ENCODE data around the gene NENF. TPM values are rescaled to one million over a fixed set of nuclear protein-coding genes. Genes with fewer than 3 reads are reported as not detected.
A peak's percentile ranks its signal among the peaks of the same experiment; 100 is the strongest.

The NENF gene
- polyA plus RNA-seq, 1 of the 3 experiments (the other 2 are of a cell fraction), result 78.7 TPM

DNA sequence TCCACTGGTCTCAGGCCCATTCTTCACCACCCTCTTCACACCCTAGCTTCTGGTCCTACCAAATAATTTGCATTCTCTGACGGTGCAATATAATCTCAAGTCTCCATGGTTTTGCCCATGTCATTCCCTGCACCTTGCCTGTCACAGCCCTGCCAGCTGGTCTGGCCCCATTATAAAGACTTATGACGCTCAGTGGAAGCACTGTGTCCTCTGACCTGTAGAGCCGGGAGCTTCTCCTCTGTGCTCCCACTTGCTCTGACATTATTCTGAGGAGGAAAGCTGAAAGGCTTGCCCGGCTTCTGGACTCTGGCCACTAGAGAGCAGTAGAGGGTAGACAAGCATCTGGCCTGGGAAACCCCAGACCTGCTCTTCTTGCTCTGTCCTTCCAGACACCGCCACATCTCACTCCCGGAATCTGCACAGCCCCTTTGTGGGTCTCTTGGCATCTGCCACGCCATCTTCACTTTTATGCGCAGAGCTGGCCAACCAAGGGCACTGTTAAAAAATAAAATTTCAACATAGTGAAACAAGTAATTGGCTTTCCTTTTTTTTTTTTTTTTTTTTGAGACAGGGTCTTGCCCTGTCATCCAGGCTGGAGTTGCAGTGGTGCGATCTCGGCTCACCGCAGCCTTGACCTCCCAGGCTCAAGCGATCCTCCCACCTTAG is 44.4 kb downstream of the NENF start:
- DNase-seq, result peak; percentile 86
- TF ChIP-seq SMC3 (IDR thresholded peaks at IDR 0.05; ENCODE audit: low read depth, low read length) (peak; percentile 97), CHD2 (IDR thresholded peaks at IDR 0.05; ENCODE audit: low read length, partially characterized antibody) (peak; percentile 51), RAD21 (IDR thresholded peaks at IDR 0.05; ENCODE audit: low read length) (peak; percentile 96), GATA2 (CRISPR knock-in tag; IDR thresholded peaks at IDR 0.05) (no peak), NRF1 (IDR thresholded peaks at IDR 0.05; ENCODE audit: low read depth, low read length) (no peak)
- TF ChIP-seq, protein P1, sequence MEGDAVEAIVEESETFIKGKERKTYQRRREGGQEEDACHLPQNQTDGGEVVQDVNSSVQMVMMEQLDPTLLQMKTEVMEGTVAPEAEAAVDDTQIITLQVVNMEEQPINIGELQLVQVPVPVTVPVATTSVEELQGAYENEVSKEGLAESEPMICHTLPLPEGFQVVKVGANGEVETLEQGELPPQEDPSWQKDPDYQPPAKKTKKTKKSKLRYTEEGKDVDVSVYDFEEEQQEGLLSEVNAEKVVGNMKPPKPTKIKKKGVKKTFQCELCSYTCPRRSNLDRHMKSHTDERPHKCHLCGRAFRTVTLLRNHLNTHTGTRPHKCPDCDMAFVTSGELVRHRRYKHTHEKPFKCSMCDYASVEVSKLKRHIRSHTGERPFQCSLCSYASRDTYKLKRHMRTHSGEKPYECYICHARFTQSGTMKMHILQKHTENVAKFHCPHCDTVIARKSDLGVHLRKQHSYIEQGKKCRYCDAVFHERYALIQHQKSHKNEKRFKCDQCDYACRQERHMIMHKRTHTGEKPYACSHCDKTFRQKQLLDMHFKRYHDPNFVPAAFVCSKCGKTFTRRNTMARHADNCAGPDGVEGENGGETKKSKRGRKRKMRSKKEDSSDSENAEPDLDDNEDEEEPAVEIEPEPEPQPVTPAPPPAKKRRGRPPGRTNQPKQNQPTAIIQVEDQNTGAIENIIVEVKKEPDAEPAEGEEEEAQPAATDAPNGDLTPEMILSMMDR (IDR thresholded peaks at IDR 0.05), result peak; percentile 90
- H4K20me1 ChIP-seq (ENCODE audit: insufficient read depth), result no peaks in the 10 kb centered on the region
- WGBS (ENCODE audit: low lambda C conversion rate), result 41% methylated on average over 12 of the region's 12 CpGs
- no peaks in the 10 kb centered on the region; the same call in 1 of the 2 replicates for H3K27me3 ChIP-seq (ENCODE audit: insufficient read depth)
- H3K36me3 ChIP-seq (replicated peaks in 1 of 2; ENCODE audit: control insufficient read depth in 1 of 2, insufficient read depth in 2 of 2, low read length in 1 of 2), result no peaks in the 10 kb centered on the region
- CTCF ChIA-PET, result interaction anchor here (0.5 to 5.2 kb wide), 87 partner anchors 8 to 525 kb away, joined by 3 to 51 read pairs (median 5); partner anchors contain the start of genes ATF3, BATF3 and FLVCR1
- H3K9ac ChIP-seq, result no peak overlapping the region
- no peak overlapping the region for H3K4me2 ChIP-seq
- H3K27ac ChIP-seq (ENCODE audit: low read depth in 2 of 2, low read length in 1 of 2), result no peak overlapping the region
- H3K4me3 ChIP-seq (ENCODE audit: low read depth in 2 of 2, low read length in 1 of 2), result no peak overlapping the region; a peak in 1 of 4 replicates
- no peaks in the 10 kb centered on the region for H3K79me2 ChIP-seq (ENCODE audit: insufficient read depth)
- no peaks in the 10 kb centered on the region for H3F3A ChIP-seq (replicated peaks; ENCODE audit: insufficient read depth)
- no peaks in the 10 kb centered on the region; a peak in 1 of 4 replicates for H3K4me1 ChIP-seq (ENCODE audit: control insufficient read depth in 1 of 2, insufficient read depth in 2 of 2, low read depth in 1 of 2, low read length in 1 of 2)
- POLR2A ChIA-PET, result interaction anchor here (1.2 kb wide), 1 partner anchor 131 kb away, joined by 8 read pairs; the partner anchor contains the start of gene ATF3
- H2AFZ ChIP-seq (ENCODE audit: low read depth), result no peak overlapping the region
- H3K9me3 ChIP-seq, result no peaks in the 10 kb centered on the region
- no peaks in the 10 kb centered on the region for H3K9me2 ChIP-seq

DNA sequence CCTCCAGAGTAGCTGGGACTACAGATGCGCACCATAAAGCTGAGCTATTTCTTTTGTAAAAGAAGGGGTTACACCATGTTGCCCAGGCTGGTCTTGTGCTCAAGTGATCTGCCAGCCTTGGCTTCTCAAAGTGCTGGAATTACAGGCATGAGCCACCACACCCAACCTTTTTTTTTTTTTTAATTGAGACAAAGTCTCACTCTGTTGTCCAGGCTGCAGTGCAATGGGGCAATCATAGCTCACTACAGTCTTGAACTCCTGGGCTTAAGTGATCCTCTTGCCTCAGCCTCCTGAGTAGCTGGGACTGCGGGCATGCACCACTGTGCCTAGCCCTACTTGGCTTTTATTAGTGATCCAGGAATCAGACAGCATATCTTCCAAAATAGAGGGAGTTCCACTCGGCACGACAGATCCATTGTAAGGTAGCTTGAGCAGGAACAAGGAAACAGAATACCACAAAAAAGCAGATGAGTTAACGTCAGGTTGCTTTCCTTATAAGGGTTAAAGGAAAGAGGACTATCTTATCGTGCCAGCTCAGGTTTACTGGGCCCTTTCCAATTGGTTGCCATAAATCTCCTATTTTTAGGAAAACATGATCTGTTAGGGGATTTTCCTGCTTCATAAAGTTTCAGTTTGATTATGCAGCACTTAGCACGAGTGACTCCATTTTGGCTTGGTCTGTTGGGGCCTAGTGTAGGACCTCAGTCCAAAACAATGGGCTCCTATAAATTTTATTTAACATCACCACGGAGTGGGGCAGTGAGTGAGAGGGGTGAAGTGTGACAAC is 45.2 kb downstream of the NENF start:
- H3K27me3 ChIP-seq (ENCODE audit: insufficient read depth), result no peaks in the 10 kb centered on the region; the same call in 1 of the 2 replicates
- TF ChIP-seq, protein P2, sequence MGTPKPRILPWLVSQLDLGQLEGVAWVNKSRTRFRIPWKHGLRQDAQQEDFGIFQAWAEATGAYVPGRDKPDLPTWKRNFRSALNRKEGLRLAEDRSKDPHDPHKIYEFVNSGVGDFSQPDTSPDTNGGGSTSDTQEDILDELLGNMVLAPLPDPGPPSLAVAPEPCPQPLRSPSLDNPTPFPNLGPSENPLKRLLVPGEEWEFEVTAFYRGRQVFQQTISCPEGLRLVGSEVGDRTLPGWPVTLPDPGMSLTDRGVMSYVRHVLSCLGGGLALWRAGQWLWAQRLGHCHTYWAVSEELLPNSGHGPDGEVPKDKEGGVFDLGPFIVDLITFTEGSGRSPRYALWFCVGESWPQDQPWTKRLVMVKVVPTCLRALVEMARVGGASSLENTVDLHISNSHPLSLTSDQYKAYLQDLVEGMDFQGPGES (IDR thresholded peaks at IDR 0.05; ENCODE audit: low read depth, low read length), result no peak
- TF ChIP-seq NRF1 (IDR thresholded peaks at IDR 0.05; ENCODE audit: low read depth, low read length), result no peak
- no peak for TF ChIP-seq RFX5 (IDR thresholded peaks at IDR 0.05; ENCODE audit: low read length)
- no peak for TF ChIP-seq EZH2phosphoT487 (IDR thresholded peaks at IDR 0.05; ENCODE audit: borderline replicate concordance, low read depth)
- no peak for TF ChIP-seq TAF1 (IDR thresholded peaks at IDR 0.05; ENCODE audit: borderline replicate concordance, low read depth, low read length)
- no peak for TF ChIP-seq MXI1 (IDR thresholded peaks at IDR 0.05; ENCODE audit: low read depth, low read length)
- TF ChIP-seq, protein P3, sequence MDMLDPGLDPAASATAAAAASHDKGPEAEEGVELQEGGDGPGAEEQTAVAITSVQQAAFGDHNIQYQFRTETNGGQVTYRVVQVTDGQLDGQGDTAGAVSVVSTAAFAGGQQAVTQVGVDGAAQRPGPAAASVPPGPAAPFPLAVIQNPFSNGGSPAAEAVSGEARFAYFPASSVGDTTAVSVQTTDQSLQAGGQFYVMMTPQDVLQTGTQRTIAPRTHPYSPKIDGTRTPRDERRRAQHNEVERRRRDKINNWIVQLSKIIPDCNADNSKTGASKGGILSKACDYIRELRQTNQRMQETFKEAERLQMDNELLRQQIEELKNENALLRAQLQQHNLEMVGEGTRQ (IDR thresholded peaks at IDR 0.05; ENCODE audit: borderline replicate concordance, low read depth, low read length), result no peak
- no peak for TF ChIP-seq SMC3 (IDR thresholded peaks at IDR 0.05; ENCODE audit: low read depth, low read length)
- TF ChIP-seq RCOR1 (IDR thresholded peaks at IDR 0.05; ENCODE audit: low read length), result no peak
- no peak for TF ChIP-seq CHD2 (IDR thresholded peaks at IDR 0.05; ENCODE audit: low read length, partially characterized antibody)
- TF ChIP-seq RAD21 (IDR thresholded peaks at IDR 0.05; ENCODE audit: low read length), result no peak
- TF ChIP-seq, protein P4, sequence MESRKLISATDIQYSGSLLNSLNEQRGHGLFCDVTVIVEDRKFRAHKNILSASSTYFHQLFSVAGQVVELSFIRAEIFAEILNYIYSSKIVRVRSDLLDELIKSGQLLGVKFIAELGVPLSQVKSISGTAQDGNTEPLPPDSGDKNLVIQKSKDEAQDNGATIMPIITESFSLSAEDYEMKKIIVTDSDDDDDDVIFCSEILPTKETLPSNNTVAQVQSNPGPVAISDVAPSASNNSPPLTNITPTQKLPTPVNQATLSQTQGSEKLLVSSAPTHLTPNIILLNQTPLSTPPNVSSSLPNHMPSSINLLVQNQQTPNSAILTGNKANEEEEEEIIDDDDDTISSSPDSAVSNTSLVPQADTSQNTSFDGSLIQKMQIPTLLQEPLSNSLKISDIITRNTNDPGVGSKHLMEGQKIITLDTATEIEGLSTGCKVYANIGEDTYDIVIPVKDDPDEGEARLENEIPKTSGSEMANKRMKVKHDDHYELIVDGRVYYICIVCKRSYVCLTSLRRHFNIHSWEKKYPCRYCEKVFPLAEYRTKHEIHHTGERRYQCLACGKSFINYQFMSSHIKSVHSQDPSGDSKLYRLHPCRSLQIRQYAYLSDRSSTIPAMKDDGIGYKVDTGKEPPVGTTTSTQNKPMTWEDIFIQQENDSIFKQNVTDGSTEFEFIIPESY (IDR thresholded peaks at IDR 0.05; ENCODE audit: borderline replicate concordance, low read depth), result no peak
- TF ChIP-seq TCF12 (IDR thresholded peaks at IDR 0.05), result no peak
- TF ChIP-seq FOXJ3 (CRISPR knock-in tag; IDR thresholded peaks at IDR 0.05), result no peak
- TF ChIP-seq FOSL2 (IDR thresholded peaks at IDR 0.05; ENCODE audit: borderline replicate concordance, low read depth), result no peak
- TF ChIP-seq RXRA (IDR thresholded peaks at IDR 0.05; ENCODE audit: borderline replicate concordance, low read depth), result no peak
- no peaks in the 10 kb centered on the region for H3K79me2 ChIP-seq (ENCODE audit: insufficient read depth)
- no peak overlapping the region for H3K9ac ChIP-seq
- ChIA-PET POLR2A (interaction anchor here (1.2 kb wide), 2 partner anchors 130 to 131 kb away, joined by 5 to 8 read pairs; partner anchors contain the start of gene ATF3), CTCF (interaction anchor here (0.5 to 5.2 kb wide), 64 partner anchors 8 to 524 kb away, joined by 3 to 51 read pairs (median 6); partner anchors contain the start of genes ATF3 and BATF3)
- H3F3A ChIP-seq (replicated peaks; ENCODE audit: insufficient read depth), result no peaks in the 10 kb centered on the region
- H4K20me1 ChIP-seq (ENCODE audit: insufficient read depth), result no peaks in the 10 kb centered on the region
- no peak for DNase-seq
- no peaks in the 10 kb centered on the region for H3K36me3 ChIP-seq (replicated peaks in 1 of 2; ENCODE audit: control insufficient read depth in 1 of 2, insufficient read depth in 2 of 2, low read length in 1 of 2)
- no peaks in the 10 kb centered on the region for H3K9me3 ChIP-seq
- no peak overlapping the region for H3K4me3 ChIP-seq (ENCODE audit: low read depth in 2 of 2, low read length in 1 of 2)
- H2AFZ ChIP-seq (ENCODE audit: low read depth), result no peak overlapping the region
- H3K4me1 ChIP-seq (ENCODE audit: control insufficient read depth in 1 of 2, insufficient read depth in 2 of 2, low read depth in 1 of 2, low read length in 1 of 2), result no peaks in the 10 kb centered on the region; a peak in 1 of 4 replicates
- no peak overlapping the region for H3K4me2 ChIP-seq
- 67% methylated on average over 7 of the region's 8 CpGs for WGBS (ENCODE audit: low lambda C conversion rate)
- no peaks in the 10 kb centered on the region for H3K9me2 ChIP-seq
- H3K27ac ChIP-seq (ENCODE audit: low read depth in 2 of 2, low read length in 1 of 2), result no peak overlapping the region

Measured in SK-N-SH (cell line).